SK-N-SH (cell line): Measurements from ENCODE around the gene KRTAP2-1. TPM values are rescaled to one million over a fixed set of nuclear protein-coding genes. Genes with fewer than 3 reads are reported as not detected.

Experiments
- CTCF ChIA-PET: fragments of 300-600, 350-600 bp; formaldehyde crosslinking; extraction: SDS; loops from one replicate; lab custom pipeline; 2021; lab: Yijun Ruan, JAX
- POLR2A ChIA-PET: fragments of 350-600 bp; sonication (Branson Sonifier 250); formaldehyde crosslinking; extraction: SDS; loops from one replicate; lab custom pipeline; 2020; ENCODE audit warnings: antibody characterized with exemption, inconsistent platforms; lab: Yijun Ruan, JAX
- DNase-seq: peaks from one replicate; pipeline ENCODE4 v3.0.0; 2012
- H2AFZ ChIP-seq: fragments of 200-600 bp; sonication (generic); 2 replicates; pipeline ENCODE4 v1.8.1; 2016; ENCODE audit warnings: antibody characterized with exemption, mild to moderate bottlenecking, low read depth
- H3F3A ChIP-seq: fragments of 200-600 bp; sonication (generic); replicated peaks from 2 replicates; pipeline ENCODE3; 2016; ENCODE audit warnings: antibody characterized with exemption, mild to moderate bottlenecking; ENCODE audit not compliant: insufficient read depth
- H3K27ac ChIP-seq, 2 experiments: fragments of 200-500 bp in 1 of 2; fragments of 200-600 bp in 1 of 2; sonication (Bioruptor generic) in 1 of 2; sonication (generic), shearing (Covaris generic) in 1 of 2; 2 replicates each; pipeline versions ENCODE4 v1.5.1 to v1.6.1; 2014 to 2016; ENCODE audit warnings: low read depth in 2 of 2, inconsistent platforms in 1 of 2, low read length in 1 of 2, mild to moderate bottlenecking in 1 of 2, mixed read lengths in 1 of 2
- H3K27me3 ChIP-seq: fragments of 200-600 bp; sonication (generic), shearing (Covaris generic); 2 replicates; pipeline ENCODE4 v1.6.1; 2016; ENCODE audit warnings: mixed run types; ENCODE audit not compliant: insufficient read depth
- H3K36me3 ChIP-seq, 2 experiments: fragments of 200-500 bp in 1 of 2; fragments of 200-600 bp in 1 of 2; sonication (Bioruptor generic) in 1 of 2; sonication (generic) in 1 of 2; replicated peaks in 1 of 2; 2 replicates each; pipeline versions ENCODE3 to v1.5.1; 2014 to 2016; ENCODE audit warnings: low read length in 1 of 2, mild to moderate bottlenecking in 1 of 2; ENCODE audit not compliant: insufficient read depth in 2 of 2, control insufficient read depth in 1 of 2
- H3K4me1 ChIP-seq, 2 experiments: fragments of 200-500 bp in 1 of 2; fragments of 200-600 bp in 1 of 2; sonication (Bioruptor generic) in 1 of 2; sonication (generic), shearing (Covaris generic) in 1 of 2; 2 replicates each; pipeline versions ENCODE4 v1.5.1 to v1.6.1; 2014 to 2016; ENCODE audit warnings: low read depth in 1 of 2, low read length in 1 of 2, mixed run types in 1 of 2; ENCODE audit not compliant: insufficient read depth in 2 of 2, control insufficient read depth in 1 of 2
- H3K4me2 ChIP-seq: fragments of 200-600 bp; sonication (generic), shearing (Covaris generic); 2 replicates; pipeline ENCODE4 v1.6.1; 2017; ENCODE audit warnings: mixed run types
- H3K4me3 ChIP-seq, 2 experiments: fragments of 200-500 bp in 1 of 2; fragments of 200-600 bp in 1 of 2; sonication (Bioruptor generic) in 1 of 2; sonication (generic), shearing (Covaris generic) in 1 of 2; 2 replicates each; pipeline versions ENCODE4 v1.5.1 to v1.8.1; 2014 to 2016; ENCODE audit warnings: low read depth in 2 of 2, inconsistent platforms in 1 of 2, low read length in 1 of 2, mild to moderate bottlenecking in 1 of 2, mixed read lengths in 1 of 2, moderate library complexity in 1 of 2
- H3K79me2 ChIP-seq: fragments of 200-600 bp; sonication (generic); 2 replicates; pipeline ENCODE4 v1.8.1; 2017; ENCODE audit warnings: mild to moderate bottlenecking; ENCODE audit not compliant: insufficient read depth
- H3K9ac ChIP-seq: fragments of 200-600 bp; sonication (generic); 2 replicates; pipeline ENCODE4 v1.6.1; 2017; ENCODE audit warnings: mixed run types
- H3K9me2 ChIP-seq: fragments of 200-600 bp; sonication (generic); 2 replicates; pipeline ENCODE4 v1.6.1; 2017; ENCODE audit warnings: mixed run types
- H3K9me3 ChIP-seq: fragments of 200-600 bp; sonication (generic); 2 replicates; pipeline ENCODE4 v1.6.1; 2017; ENCODE audit warnings: mixed run types, mild to moderate bottlenecking, moderate library complexity
- H4K20me1 ChIP-seq: fragments of 200-600 bp; sonication (generic); 2 replicates; pipeline ENCODE4 v1.6.1; 2017; ENCODE audit warnings: mild to moderate bottlenecking, mixed run types; ENCODE audit not compliant: insufficient read depth
- CHD2 ChIP-seq: fragments of 150-350 bp; IDR thresholded peaks from 2 replicates; pipeline ENCODE4 v1.6.1; 2018; ENCODE audit warnings: low read length; ENCODE audit not compliant: partially characterized antibody
- CTCF ChIP-seq: fragments of 200-600 bp; sonication (generic); IDR thresholded peaks from 2 replicates; pipeline ENCODE4 v1.6.1; 2017; ENCODE audit warnings: antibody characterized with exemption, mild to moderate bottlenecking, moderate library complexity
- EZH2phosphoT487 ChIP-seq: fragments of 200-600 bp; sonication (generic); IDR thresholded peaks from 2 replicates; pipeline ENCODE4 v1.6.1; 2017; ENCODE audit warnings: low read depth, mixed run types, mild to moderate bottlenecking, antibody characterized with exemption, moderate library complexity, borderline replicate concordance
- FOXJ3 ChIP-seq: sonication (generic); formaldehyde crosslinking; IDR thresholded peaks from 2 replicates; pipeline ENCODE4 v1.5.1; 2020; ENCODE audit warnings: mild to moderate bottlenecking, missing genetic modification reagents
- GATA2 ChIP-seq: sonication (generic); formaldehyde crosslinking; IDR thresholded peaks from 2 replicates; pipeline ENCODE4 v1.5.0; 2020; ENCODE audit warnings: mild to moderate bottlenecking, missing genetic modification reagents
- IRF3 ChIP-seq: fragments of 150-350 bp; IDR thresholded peaks from 2 replicates; pipeline ENCODE4 v1.6.1; 2016; ENCODE audit warnings: mild to moderate bottlenecking, low read depth, low read length
- NFIC ChIP-seq: IDR thresholded peaks from 2 replicates; pipeline ENCODE4 v1.4.0; 2012; ENCODE audit warnings: borderline replicate concordance
- NRF1 ChIP-seq: IDR thresholded peaks from 2 replicates; pipeline ENCODE4 v1.6.1; 2012; ENCODE audit warnings: low read depth, mild to moderate bottlenecking, low read length
- RCOR1 ChIP-seq: fragments of 150-350 bp; IDR thresholded peaks from 2 replicates; pipeline ENCODE4 v1.6.1; 2017; ENCODE audit warnings: antibody characterized with exemption, low read length
- REST ChIP-seq: IDR thresholded peaks from 2 replicates; pipeline ENCODE4 v1.6.1; 2012; ENCODE audit warnings: mild to moderate bottlenecking, low read depth, low read length, moderate library complexity
- RFX5 ChIP-seq: IDR thresholded peaks from 2 replicates; pipeline ENCODE4 v1.6.1; 2012; ENCODE audit warnings: mild to moderate bottlenecking, improper control_type of control experiment, low read length
- SIN3A ChIP-seq: IDR thresholded peaks from 2 replicates; pipeline ENCODE4 v1.6.1; 2012; ENCODE audit warnings: low read depth, mild to moderate bottlenecking, low read length, moderate library complexity, borderline replicate concordance
- TAF1 ChIP-seq: IDR thresholded peaks from 2 replicates; pipeline ENCODE4 v1.6.1; 2012; ENCODE audit warnings: low read depth, mild to moderate bottlenecking, low read length, moderate library complexity, borderline replicate concordance
- TCF12 ChIP-seq: IDR thresholded peaks from 2 replicates; pipeline ENCODE4 v1.4.0; 2012
- TEAD4 ChIP-seq: IDR thresholded peaks from 2 replicates; pipeline ENCODE4 v1.4.0; 2012; ENCODE audit warnings: mild to moderate bottlenecking, borderline replicate concordance; ENCODE audit not compliant: insufficient read depth
- YY1 ChIP-seq: IDR thresholded peaks from 2 replicates; pipeline ENCODE4 v1.4.0; 2012; ENCODE audit warnings: low read depth, mild to moderate bottlenecking
- WGBS: methylation state at CpG from one replicate; pipeline ENCODE4 v1.1.6; 2017; ENCODE audit warnings: low lambda C conversion rate; 5-methylcytosine and 5-hydroxymethylcytosine counted together
- polyA plus RNA-seq, 3 experiments: library from polyadenylated mRNA; depleted of rRNA; stranded (reverse); fragments of >200 nt; gene quantifications; 2 replicates each; pipeline ENCODE4 v1.2.3, GENCODE V29; 2012

The KRTAP2-1 gene
- polyA plus RNA-seq, 1 of the 3 experiments (the other 2 are of a cell fraction), result not detected

GRCh38 chr17:41008811-41009210 lies 38.3 kb downstream of the KRTAP2-1 start, which contains the start of gene KRTAP3-1 (continued):
- no peak for TF ChIP-seq CTCF
- TF ChIP-seq NFIC, result no peak
- TF ChIP-seq REST, result no peak
- TF ChIP-seq TCF12, result no peak
- TF ChIP-seq TEAD4, result no peak
- TF ChIP-seq YY1, result no peak

GRCh38 chr17:41004397-41004796 lies 42.7 kb downstream of the KRTAP2-1 start:
- ChIA-PET POLR2A (no interaction called here), CTCF (interaction anchor here (1.0 kb wide), 1 partner anchor 318 kb away, joined by 3 read pairs; no protein-coding TSS in a partner anchor)
- 14% methylated on average over 3 of the region's 3 CpGs for WGBS

More at GRCh38 chr17:41004397-41004796, 42.7 kb downstream of the KRTAP2-1 start:
- no peaks in the 10 kb centered on the region for H3K4me1 ChIP-seq
- H3F3A ChIP-seq, result no peaks in the 10 kb centered on the region
- H3K27me3 ChIP-seq, result peaks cover 47% of the 10 kb centered on the region; the same call in 1 of the 2 replicates
- H2AFZ ChIP-seq, result no peak overlapping the region
- no peaks in the 10 kb centered on the region for H3K9me3 ChIP-seq
- H4K20me1 ChIP-seq, result no peaks in the 10 kb centered on the region
- no peak overlapping the region for H3K4me2 ChIP-seq
- no peak for DNase-seq
- H3K79me2 ChIP-seq, result no peaks in the 10 kb centered on the region
- no peak overlapping the region for H3K27ac ChIP-seq
- no peak overlapping the region for H3K9ac ChIP-seq
- no peak for TF ChIP-seq NRF1
- no peak for TF ChIP-seq TAF1
- no peak for TF ChIP-seq CTCF
- no peak for TF ChIP-seq RFX5
- TF ChIP-seq GATA2, result no peak
- TF ChIP-seq EZH2phosphoT487, result no peak
- no peak for TF ChIP-seq RCOR1
- TF ChIP-seq SIN3A, result no peak
- no peak for TF ChIP-seq FOXJ3 (CRISPR knock-in tag)
- TF ChIP-seq CHD2, result no peak
- no peak for TF ChIP-seq IRF3
- no peak overlapping the region for H3K4me3 ChIP-seq
- no peaks in the 10 kb centered on the region for H3K36me3 ChIP-seq
- H3K9me2 ChIP-seq, result no peaks in the 10 kb centered on the region
